T-cell (primary cell): ENCODE results near the gene KLF3. TPM values are rescaled to one million over a fixed set of nuclear protein-coding genes. Genes with fewer than 3 reads are reported as not detected.
"Not testable (repeated sequence)": the region's sequence is repeated elsewhere in the genome, so short reads cannot be mapped to it uniquely, and the experiment has no call there.

Experiments used
- ATAC-seq, 4 experiments: fragments of 200-7000 bp in 3 of 4; fragments of 150-1000 bp in 1 of 4; cut with Tn5 transposase; replicated peaks in 1 of 4; 1 replicate in 3 of 4; 2 replicates in 1 of 4; pipeline ENCODE4 v1.10.0; 2021; ENCODE audit warnings: moderate library complexity in 3 of 4, mild to moderate bottlenecking in 2 of 4, moderate number of reproducible peaks in 1 of 4
- CTCF ChIA-PET, 2 donors: fragments of 300-600 bp; sonication (Branson Sonifier 250); formaldehyde crosslinking; loops; one replicate each; lab custom pipeline; 2022; ENCODE audit warnings: antibody characterized with exemption in 2 of 2; lab: Charles Lee
- POLR2A ChIA-PET, 2 donors: fragments of 300-600 bp; sonication (Branson Sonifier 250); formaldehyde crosslinking; loops; one replicate each; lab custom pipeline; 2022; ENCODE audit warnings: antibody characterized with exemption in 2 of 2; lab: Charles Lee
- DNase-seq, 35 experiments: peaks; one replicate each; pipeline versions ENCODE4 v3.0.0 to v3.0.0-alpha.2; 2013 to 2023
- H3K27ac ChIP-seq: one replicate; pipeline ENCODE4 v1.5.1; 2013; ENCODE audit warnings: low read length
- H3K27me3 ChIP-seq, 2 experiments: replicated peaks in 1 of 2; 1 replicate in 1 of 2; 2 replicates in 1 of 2; pipeline versions ENCODE4 v1.6.1 to v1.7.0; 2013; ENCODE audit warnings: low read length in 1 of 2, mixed read lengths in 1 of 2; ENCODE audit not compliant: control insufficient read depth in 2 of 2, insufficient read depth in 2 of 2; ENCODE audit errors: extremely low read depth in 1 of 2
- H3K36me3 ChIP-seq, 2 donors: 1 replicate in 1 of 2; 2 replicates in 1 of 2; pipeline versions ENCODE4 v1.6.1 to v1.7.0; 2013; ENCODE audit warnings: low read length in 1 of 2; ENCODE audit not compliant: control insufficient read depth in 2 of 2, insufficient read depth in 1 of 2; ENCODE audit errors: extremely low read depth in 1 of 2
- H3K4me1 ChIP-seq, 2 experiments: 1 replicate in 1 of 2; 2 replicates in 1 of 2; pipeline versions ENCODE4 v1.6.1 to v1.7.0; 2013; ENCODE audit warnings: low read length in 2 of 2, mixed read lengths in 1 of 2; ENCODE audit not compliant: insufficient read depth in 2 of 2, control insufficient read depth in 1 of 2; ENCODE audit errors: extremely low read depth in 1 of 2
- H3K4me3 ChIP-seq, 2 donors: 1 replicate in 1 of 2; 2 replicates in 1 of 2; pipeline versions ENCODE4 v1.5.1 to v1.7.0; 2013; ENCODE audit warnings: mild to moderate bottlenecking in 2 of 2, low read length in 1 of 2, moderate library complexity in 1 of 2; ENCODE audit not compliant: control insufficient read depth in 1 of 2; ENCODE audit errors: extremely low read depth in 1 of 2
- H3K9me3 ChIP-seq: 2 replicates; pipeline ENCODE4 v1.7.0; 2013
- H3K27ac Mint-ChIP-seq, 2 donors: one replicate each; pipeline ENCODE4 v1.8.0; 2020 to 2021; ENCODE audit warnings: mild to moderate bottlenecking in 2 of 2, mixed read lengths in 2 of 2
- H3K27me3 Mint-ChIP-seq, 2 donors: one replicate each; pipeline ENCODE4 v1.8.0; 2021 to 2022; ENCODE audit warnings: mixed read lengths in 2 of 2
- H3K36me3 Mint-ChIP-seq: one replicate; pipeline ENCODE4 v1.8.0; 2021; ENCODE audit warnings: mixed read lengths
- H3K4me1 Mint-ChIP-seq, 3 donors: one replicate each; pipeline ENCODE4 v1.8.0; 2020 to 2022; ENCODE audit warnings: mixed read lengths in 3 of 3, mild to moderate bottlenecking in 1 of 3
- H3K4me3 Mint-ChIP-seq, 3 donors: one replicate each; pipeline ENCODE4 v1.8.0; 2020 to 2022; ENCODE audit warnings: mild to moderate bottlenecking in 3 of 3, mixed read lengths in 3 of 3, moderate library complexity in 3 of 3
- H3K9me3 Mint-ChIP-seq, 3 donors: one replicate each; pipeline ENCODE4 v1.8.0; 2020 to 2022; ENCODE audit warnings: mixed read lengths in 3 of 3
- WGBS: methylation state at CpG from one replicate; pipeline ENCODE4 v1.1.5; 2013; ENCODE audit warnings: missing lambda C conversion rate; ENCODE audit not compliant: insufficient coverage; 5-methylcytosine and 5-hydroxymethylcytosine counted together
- total RNA-seq, 35 experiments: library from RNA in 6 of 35; stranded (reverse) in 6 of 35; fragments of 120-200 nt in 1 of 35; gene quantifications; one replicate each; pipeline versions ENCODE4 v1.2.1 to v1.2.4 and lab custom pipeline; 2013 to 2026

KLF3 gene
- total RNA-seq, 5 donors from 2014 or later (not counting 1 experiment from before 2014, with no cell fraction given), result 115 to 127 (median 124) TPM

GRCh38 chr4:38620527-38621027 is 43.4 kb upstream of the KLF3 start:
- H3K4me1 Mint-ChIP-seq, result peaks cover 10 to 20% (median 15%) of the 10 kb centered on the region in 3 donors
- H3K27ac ChIP-seq, result no peak overlapping the region
- POLR2A ChIA-PET, result no interaction called here
- H3K27me3 Mint-ChIP-seq, result no peaks in the 10 kb centered on the region
- ATAC-seq, result no peak
- peaks cover 7% of the 10 kb centered on the region for H3K36me3 Mint-ChIP-seq
- H3K9me3 Mint-ChIP-seq, result no peaks in the 10 kb centered on the region
- no peak for DNase-seq
- no peaks in the 10 kb centered on the region for H3K36me3 ChIP-seq
- no peak overlapping the region for H3K27ac Mint-ChIP-seq
- H3K4me3 Mint-ChIP-seq, result no peak overlapping the region
- H3K4me1 ChIP-seq, result peaks cover 3 to 4% of the 10 kb centered on the region in 2 experiments
- H3K4me3 ChIP-seq, result no peak overlapping the region
- no CpG with 5 or more reads among the region's 2 CpGs for WGBS
- CTCF ChIA-PET, result interaction anchor here in 1 of 2 donors (0.6 to 0.9 kb wide), 2 partner anchors 17 to 35 kb away, joined by 3 to 15 read pairs; no protein-coding TSS in a partner anchor
- H3K9me3 ChIP-seq, result no peaks in the 10 kb centered on the region
- H3K27me3 ChIP-seq, result peaks cover 0 to 2% of the 10 kb centered on the region in 2 experiments

GRCh38 chr4:38621028-38621684 is 42.8 kb upstream of the KLF3 start:
- H3K27me3 Mint-ChIP-seq, result no peaks in the 10 kb centered on the region
- CTCF ChIA-PET, result interaction anchor here in 1 of 2 donors (0.6 kb wide), 1 partner anchor 34 kb away, joined by 15 read pairs; no protein-coding TSS in a partner anchor

GRCh38 chr4:38621831-38622230 is 42.2 kb upstream of the KLF3 start:
- H3K27me3 Mint-ChIP-seq, result no peaks in the 10 kb centered on the region
- H3K36me3 Mint-ChIP-seq, result peaks cover 7% of the 10 kb centered on the region
- Histone ChIP-seq H3K27me3 (peaks cover 0 to 2% of the 10 kb centered on the region in 2 experiments), H3K4me1 (peaks cover 5 to 6% of the 10 kb centered on the region in 2 experiments), H3K36me3 (no peaks in the 10 kb centered on the region), H3K9me3 (no peaks in the 10 kb centered on the region), H3K27ac (no peak overlapping the region), H3K4me3 (no peak overlapping the region)
- H3K4me1 Mint-ChIP-seq, result peaks cover 17 to 21% (median 17%) of the 10 kb centered on the region in 3 donors
- ChIA-PET POLR2A (no interaction called here), CTCF (no interaction called here)
- no peak for DNase-seq
- no peak overlapping the region for H3K27ac Mint-ChIP-seq
- no CpG with 5 or more reads among the region's 6 CpGs for WGBS
- ATAC-seq, result no peak
- H3K4me3 Mint-ChIP-seq, result no peak overlapping the region
- H3K9me3 Mint-ChIP-seq, result no peaks in the 10 kb centered on the region

More at GRCh38 chr4:38621028-38621684, 42.8 kb upstream of the KLF3 start:
- Mint-ChIP-seq H3K4me1 (peaks cover 16 to 24% (median 17%) of the 10 kb centered on the region in 3 donors), H3K4me3 (no peak overlapping the region), H3K27ac (no peak overlapping the region), H3K9me3 (no peaks in the 10 kb centered on the region), H3K36me3 (peaks cover 7% of the 10 kb centered on the region)
- Histone ChIP-seq H3K9me3 (no peaks in the 10 kb centered on the region), H3K4me3 (no peak overlapping the region), H3K27ac (no peak overlapping the region), H3K27me3 (peaks cover 0 to 2% of the 10 kb centered on the region in 2 experiments), H3K36me3 (no peaks in the 10 kb centered on the region), H3K4me1 (peaks cover 5 to 6% of the 10 kb centered on the region in 2 experiments)
- ATAC-seq (no peak), DNase-seq (peak in 1 of 35 experiments; percentile 9)
- 94% methylated on average over 8 of the region's 9 CpGs for WGBS
- POLR2A ChIA-PET, result no interaction called here

- H3K9me3 ChIP-seq, H3K9me3 Mint-ChIP-seq, H3K27me3 Mint-ChIP-seq, POLR2A ChIA-PET, H3K36me3 Mint-ChIP-seq, H3K4me3 ChIP-seq, H3K27ac Mint-ChIP-seq, H3K4me1 ChIP-seq, H3K4me3 Mint-ChIP-seq, CTCF ChIA-PET, H3K27ac ChIP-seq, DNase-seq, H3K27me3 ChIP-seq, H3K36me3 ChIP-seq, ATAC-seq: not testable (repeated sequence)
- WGBS, result 85% methylated on average over 2 of the region's 2 CpGs
- H3K4me1 Mint-ChIP-seq, result peaks cover 16 to 21% (median 17%) of the 10 kb centered on the region in 3 donors
Observed at GRCh38 chr4:38622340-38622739, 41.7 kb upstream of the KLF3 start.

GRCh38 chr4:38623260-38623659 is 40.7 kb upstream of the KLF3 start:
- no peak for DNase-seq

GRCh38 chr4:38624311-38624710 is 39.7 kb upstream of the KLF3 start:
- ATAC-seq, result no peak
- H3K4me3 Mint-ChIP-seq, result peak overlapping the region in 2 of 3 donors; percentile 14 to 48

More at GRCh38 chr4:38623260-38623659, 40.7 kb upstream of the KLF3 start:
- no peak for ATAC-seq
- Histone ChIP-seq H3K4me1 (peaks cover 5 to 6% of the 10 kb centered on the region in 2 experiments), H3K4me3 (no peak overlapping the region), H3K27me3 (peaks cover 0 to 2% of the 10 kb centered on the region in 2 experiments), H3K9me3 (no peaks in the 10 kb centered on the region), H3K36me3 (no peaks in the 10 kb centered on the region), H3K27ac (no peak overlapping the region)
- Mint-ChIP-seq H3K9me3 (no peaks in the 10 kb centered on the region), H3K4me1 (peaks cover 15 to 21% (median 17%) of the 10 kb centered on the region in 3 donors), H3K36me3 (peaks cover 7% of the 10 kb centered on the region), H3K4me3 (no peak overlapping the region), H3K27me3 (no peaks in the 10 kb centered on the region), H3K27ac (peak overlapping the region in 1 of 2 donors; percentile 16)
- CTCF ChIA-PET, result interaction anchor here (0.6 to 0.7 kb wide), 2 partner anchors 449 to 850 kb away, joined by 4 to 8 read pairs; no protein-coding TSS in a partner anchor
- POLR2A ChIA-PET, result interaction anchor here (0.6 kb wide), 2 partner anchors 121 to 1611 kb away, joined by 3 to 5 read pairs; no protein-coding TSS in a partner anchor
- WGBS, result no CpG with 5 or more reads among the region's 2 CpGs

More at GRCh38 chr4:38624311-38624710, 39.7 kb upstream of the KLF3 start:
- ChIA-PET POLR2A (interaction anchor here in 1 of 2 donors (1.0 kb wide), 1 partner anchor 39 kb away, joined by 4 read pairs; no protein-coding TSS in a partner anchor), CTCF (no interaction called here)
- H3K4me1 ChIP-seq, result peaks cover 5 to 6% of the 10 kb centered on the region in 2 experiments
- no peaks in the 10 kb centered on the region for H3K27me3 ChIP-seq
- no peaks in the 10 kb centered on the region for H3K36me3 ChIP-seq
- Mint-ChIP-seq H3K36me3 (peaks cover 1% of the 10 kb centered on the region), H3K27ac (peak overlapping the region in 1 of 2 donors; percentile 24), H3K27me3 (no peaks in the 10 kb centered on the region), H3K4me1 (peaks cover 15 to 19% (median 17%) of the 10 kb centered on the region in 3 donors), H3K9me3 (no peaks in the 10 kb centered on the region)
- 100% methylated on average over 1 of the region's 3 CpGs for WGBS
- no peak overlapping the region for H3K4me3 ChIP-seq
- no peak overlapping the region for H3K27ac ChIP-seq
- DNase-seq, result no peak
- no peaks in the 10 kb centered on the region for H3K9me3 ChIP-seq
